Cardiac atrium fibroblast (primary cell): ENCODE data around the gene CDC42SE2. TPM values are rescaled to one million over a fixed set of nuclear protein-coding genes. Genes with fewer than 3 reads are reported as not detected.

Experiments used
- total RNA-seq: library from RNA; depleted of rRNA; stranded (reverse); fragments of >200 nt; gene quantifications from 2 replicates; pipeline ENCODE4 v1.2.3, GENCODE V29; 2015

The CDC42SE2 gene, protein sequence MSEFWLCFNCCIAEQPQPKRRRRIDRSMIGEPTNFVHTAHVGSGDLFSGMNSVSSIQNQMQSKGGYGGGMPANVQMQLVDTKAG
- 16.2 and 16.6 TPM in 2 replicates for total RNA-seq

DNA sequence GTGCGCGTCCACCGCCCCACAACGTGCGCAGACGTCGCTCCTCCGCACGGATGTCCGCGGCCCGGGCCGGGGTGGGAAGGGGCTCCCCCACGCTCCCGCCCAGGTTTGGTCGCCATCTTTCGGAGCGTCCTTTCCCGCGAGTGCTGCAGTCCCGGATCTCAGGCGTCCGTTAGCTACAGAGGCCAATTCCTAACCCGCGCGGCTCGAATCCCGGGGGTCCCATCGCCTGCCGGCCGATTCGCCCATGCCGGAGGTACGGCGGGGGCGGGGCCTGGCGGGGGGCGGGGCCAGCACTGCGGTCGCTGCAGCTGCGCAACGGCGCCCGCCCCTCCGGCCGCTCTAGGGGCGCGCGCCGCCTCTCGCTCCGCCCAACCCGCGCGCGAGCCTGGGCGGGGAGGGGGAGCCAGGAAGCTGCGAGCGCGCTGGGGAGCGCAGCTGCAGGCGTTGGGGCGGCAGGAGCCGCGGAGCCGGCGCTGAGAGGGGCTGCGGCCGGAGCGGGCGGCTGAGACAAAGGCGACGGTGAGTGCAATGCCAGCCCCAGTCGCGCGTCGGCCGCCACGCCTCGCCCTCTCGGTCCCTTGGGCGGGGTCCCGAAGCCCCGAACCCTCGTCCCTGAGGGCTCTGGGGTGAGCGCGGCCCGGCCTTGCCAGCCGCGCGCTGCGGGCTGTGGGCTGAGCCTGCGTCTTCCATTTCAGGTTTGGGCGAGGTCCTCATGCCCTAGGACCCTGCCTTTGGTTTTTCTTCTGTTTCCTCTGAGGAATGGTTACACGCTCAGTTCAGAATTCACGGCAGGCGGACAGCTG, at the start of gene CDC42SE2:
CDC42SE2 (plus strand) TSS at position 406 of the 803 bp plus-strand sequence. CDS start 95,441 bp downstream, outside the sequence.

Other genes starting within 250 kb of the CDC42SE2 start
- gene HINT1, start 98.8 kb upstream of the CDC42SE2 start, total RNA-seq = 157 and 207 TPM in 2 replicates
- gene LYRM7, start 93.1 kb upstream of the CDC42SE2 start, total RNA-seq = 5.6 and 6.8 TPM in 2 replicates